ENCODE measurements around the gene PANK2.
"Not testable (repeated sequence)": the region's sequence is repeated elsewhere in the genome, so short reads cannot be mapped to it uniquely, and the experiment has no call there.

Gene PANK2

GRCh38 chr20:3888622-3889488, at the start of gene PANK2:
TSS of gene PANK2 (plus strand) at chr20:3889387.
- in situ Hi-C loops (cut with MboI; ENCODE audit: low sequenced_read_pairs): no loop called here

DNA sequence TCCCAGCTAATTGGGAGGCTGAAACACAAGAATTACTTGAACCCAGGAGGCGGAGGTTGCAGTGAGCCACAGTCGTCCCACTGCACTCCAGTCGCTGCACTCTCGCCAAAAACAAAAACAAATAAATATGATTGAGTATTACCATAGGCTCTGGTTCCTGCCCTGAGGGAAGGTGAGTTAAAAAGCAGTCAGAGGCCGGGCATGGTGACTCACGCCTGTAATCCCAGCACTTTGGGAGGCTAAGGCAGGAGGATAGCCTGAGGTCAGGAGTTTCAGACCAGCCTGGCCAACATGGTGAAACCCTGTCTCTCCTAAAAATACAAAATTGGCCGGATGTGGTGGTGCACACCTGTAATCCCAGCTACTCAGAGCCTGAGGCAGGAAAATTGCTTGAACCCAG, 49.0 kb upstream of the PANK2 start:
- in situ Hi-C loops (cut with MboI; ENCODE audit: low sequenced_read_pairs): not testable (repeated sequence)

- in situ Hi-C loops (cut with MboI; ENCODE audit: low sequenced_read_pairs): no loop called here
These were observed 46.7 kb upstream of the PANK2 start for GRCh38 chr20:3842348-3842930.

- in situ Hi-C loops (cut with MboI; ENCODE audit: low sequenced_read_pairs): no loop called here
These were observed 45.7 kb upstream of the PANK2 start for GRCh38 chr20:3843490-3843889.

GRCh38 chr20:3843990-3844619, 45.1 kb upstream of the PANK2 start:
- in situ Hi-C loops (cut with MboI; ENCODE audit: low sequenced_read_pairs): not testable (repeated sequence)

DNA sequence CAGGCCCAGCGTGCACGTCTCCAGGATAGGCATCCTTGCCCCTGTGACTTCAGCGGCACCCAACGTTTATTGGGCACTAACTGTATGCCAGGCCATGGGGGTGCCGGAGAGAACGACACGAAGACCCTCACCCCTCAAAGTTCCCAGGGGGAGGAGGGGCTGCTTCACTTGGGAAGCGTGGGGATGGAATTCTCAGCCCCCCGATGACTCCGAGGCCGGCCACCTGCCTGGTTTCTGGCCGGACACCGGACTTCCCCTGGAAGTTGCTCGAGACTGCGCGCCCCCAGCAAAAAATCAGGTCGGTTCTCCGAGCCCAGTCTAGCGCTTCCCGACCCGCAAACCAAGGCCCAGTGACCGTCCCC, 42.8 kb upstream of the PANK2 start:
- in situ Hi-C loops (cut with MboI; ENCODE audit: low sequenced_read_pairs): no loop called here

DNA sequence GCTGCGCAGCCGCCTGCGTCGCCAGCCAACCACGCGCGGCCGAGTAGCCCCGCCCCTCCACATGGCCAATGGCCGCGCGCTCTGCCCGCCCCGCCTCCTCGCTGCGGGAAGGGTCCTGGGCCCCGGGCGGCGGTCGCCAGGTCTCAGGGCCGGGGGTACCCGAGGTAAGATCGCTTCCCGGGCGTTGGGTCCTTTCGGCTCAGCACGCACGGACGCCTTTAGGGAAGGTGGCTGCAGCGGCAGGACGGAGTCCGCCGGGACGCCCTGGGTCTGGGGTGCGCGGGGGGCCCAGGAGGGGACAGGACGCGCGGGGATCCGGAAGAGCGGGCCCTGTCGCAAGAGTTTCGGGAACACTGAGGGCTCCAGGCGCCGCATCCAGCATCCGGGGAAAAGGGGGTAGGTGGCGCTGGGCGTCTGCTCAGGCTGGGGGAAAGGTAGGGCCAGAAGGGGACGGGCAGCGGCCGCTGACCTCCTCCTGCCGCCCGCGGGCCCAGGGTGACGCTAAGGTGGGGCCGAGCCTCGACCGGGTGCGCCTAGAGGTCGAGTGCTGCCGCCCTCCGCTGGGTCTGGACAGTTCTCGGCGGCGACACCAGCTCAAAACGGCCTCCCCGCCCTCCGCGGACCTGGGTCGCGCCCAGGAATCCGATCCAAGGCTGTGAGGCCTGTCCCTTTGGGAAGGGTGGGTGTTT, 42.3 kb upstream of the PANK2 start, which contains the start of gene MAVS:
Gene MAVS (plus strand): TSS at position 95 of the 689 bp plus-strand sequence. CDS start 7,791 bp downstream, outside the sequence.
- in situ Hi-C loops (cut with MboI; ENCODE audit: low sequenced_read_pairs): no loop called here

DNA sequence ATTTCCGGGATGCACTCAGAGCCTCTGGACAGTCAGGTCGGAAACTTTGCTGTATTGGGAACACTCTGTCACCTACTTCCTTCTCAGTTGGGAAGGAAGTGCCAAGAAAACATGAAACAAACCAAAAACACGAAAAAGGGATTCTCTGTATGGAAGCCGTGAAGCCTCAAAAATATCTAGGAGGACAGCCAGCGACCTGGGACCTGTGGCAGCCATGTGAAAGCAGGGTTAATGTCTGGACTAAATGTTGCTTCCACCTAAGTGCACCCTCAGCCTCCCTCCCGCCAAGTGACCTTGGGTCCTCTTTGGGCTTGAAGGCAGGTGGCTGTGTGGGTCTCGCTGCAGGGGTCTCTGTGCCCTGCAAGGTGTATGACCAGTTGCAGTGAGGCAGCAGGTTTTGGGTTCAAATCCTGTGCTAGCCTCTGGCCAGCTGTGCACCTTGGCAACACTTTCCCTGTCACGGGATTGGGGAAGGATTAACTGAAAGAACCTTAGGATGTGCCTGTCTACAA, 41.7 kb upstream of the PANK2 start:
- in situ Hi-C loops (cut with MboI; ENCODE audit: low sequenced_read_pairs): no loop called here

GRCh38 chr20:3848565-3848964, 40.6 kb upstream of the PANK2 start:
- in situ Hi-C loops (cut with MboI; ENCODE audit: low sequenced_read_pairs): no loop called here

DNA sequence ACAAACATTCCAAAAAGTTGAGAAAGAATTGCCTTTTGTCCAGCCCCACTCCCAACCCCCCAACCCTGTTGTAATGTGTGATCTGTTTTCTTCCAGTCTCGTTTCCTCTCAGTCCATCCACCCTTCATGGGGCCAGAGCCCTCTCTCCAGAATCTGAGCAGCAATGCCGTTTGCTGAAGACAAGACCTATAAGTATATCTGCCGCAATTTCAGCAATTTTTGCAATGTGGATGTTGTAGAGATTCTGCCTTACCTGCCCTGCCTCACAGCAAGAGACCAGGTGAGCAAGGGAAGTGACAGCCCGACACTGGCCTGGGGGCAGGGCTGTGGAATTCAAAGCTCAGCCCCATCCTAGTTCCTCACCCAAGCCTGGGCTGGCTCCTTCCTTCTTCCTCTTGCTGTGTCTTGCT, 34.7 kb upstream of the PANK2 start:
- in situ Hi-C loops (cut with MboI; ENCODE audit: low sequenced_read_pairs): loop anchor here (10.0 kb wide), 1 partner anchor 70 kb away; the partner anchor contains the start of genes CENPB and SPEF1

GRCh38 chr20:3857405-3857804, 31.8 kb upstream of the PANK2 start:
- in situ Hi-C loops (cut with MboI; ENCODE audit: low sequenced_read_pairs): loop anchor here (10.0 kb wide), 1 partner anchor 73 kb away; the partner anchor contains the start of genes CENPB and SPEF1

DNA sequence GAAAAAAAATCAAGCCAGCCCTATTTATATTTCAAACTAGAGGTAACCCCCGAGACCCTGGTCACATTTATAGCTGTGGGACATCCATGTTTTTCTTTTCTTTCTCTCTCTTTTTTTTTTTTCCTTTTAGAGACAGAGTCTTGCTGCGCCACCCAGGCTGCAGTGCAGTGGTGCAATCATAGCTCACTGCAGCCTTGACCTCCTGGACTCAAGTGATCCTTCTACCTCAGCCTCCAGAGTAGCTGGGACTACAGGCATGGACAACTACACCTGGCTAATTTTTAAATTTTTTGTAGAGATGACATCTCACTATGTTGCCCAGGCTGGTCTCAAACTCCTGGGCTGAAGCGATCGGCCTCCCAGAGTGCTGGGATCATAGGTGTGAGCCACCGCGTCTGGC, 30.5 kb upstream of the PANK2 start:
- in situ Hi-C loops (cut with MboI; ENCODE audit: low sequenced_read_pairs): loop anchor here (10.0 kb wide), 1 partner anchor 74 kb away; the partner anchor contains the start of genes CENPB and SPEF1

DNA sequence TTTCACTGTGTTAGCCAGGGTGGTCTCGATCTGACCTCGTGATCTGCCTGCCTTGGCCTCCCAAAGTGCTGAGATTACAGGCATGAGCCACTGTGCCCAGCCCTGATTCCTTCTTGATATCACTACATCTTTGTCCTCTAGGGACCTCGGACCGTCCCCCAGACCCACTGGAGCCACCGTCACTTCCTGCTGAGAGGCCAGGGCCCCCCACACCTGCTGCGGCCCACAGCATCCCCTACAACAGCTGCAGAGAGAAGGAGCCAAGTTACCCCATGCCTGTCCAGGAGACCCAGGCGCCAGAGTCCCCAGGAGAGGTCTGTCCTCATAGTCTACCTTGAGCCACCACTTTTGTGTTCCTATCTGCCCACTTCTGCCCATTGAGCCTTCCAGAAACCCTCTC, 28.0 kb upstream of the PANK2 start:
- in situ Hi-C loops (cut with MboI; ENCODE audit: low sequenced_read_pairs): no loop called here

DNA sequence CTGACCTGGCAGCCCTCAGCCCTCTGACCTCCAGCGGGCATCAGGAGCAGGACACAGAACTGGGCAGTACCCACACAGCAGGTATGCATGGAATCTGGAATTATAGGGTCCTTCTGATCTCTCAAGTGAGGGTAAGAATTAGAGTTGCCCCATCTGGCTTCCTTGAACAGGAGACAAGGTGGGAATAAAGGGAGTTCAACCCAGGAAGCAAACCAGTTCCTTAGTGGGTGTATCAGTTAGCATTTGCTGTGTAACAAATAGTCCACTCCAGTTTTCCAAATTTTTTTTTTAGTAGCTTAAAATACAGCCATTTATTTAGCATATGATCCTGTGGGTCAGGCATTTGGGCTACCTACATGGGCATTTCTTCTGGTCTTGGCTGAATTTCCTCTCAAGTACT, 26.9 kb upstream of the PANK2 start:
- in situ Hi-C loops (cut with MboI; ENCODE audit: low sequenced_read_pairs): no loop called here

DNA sequence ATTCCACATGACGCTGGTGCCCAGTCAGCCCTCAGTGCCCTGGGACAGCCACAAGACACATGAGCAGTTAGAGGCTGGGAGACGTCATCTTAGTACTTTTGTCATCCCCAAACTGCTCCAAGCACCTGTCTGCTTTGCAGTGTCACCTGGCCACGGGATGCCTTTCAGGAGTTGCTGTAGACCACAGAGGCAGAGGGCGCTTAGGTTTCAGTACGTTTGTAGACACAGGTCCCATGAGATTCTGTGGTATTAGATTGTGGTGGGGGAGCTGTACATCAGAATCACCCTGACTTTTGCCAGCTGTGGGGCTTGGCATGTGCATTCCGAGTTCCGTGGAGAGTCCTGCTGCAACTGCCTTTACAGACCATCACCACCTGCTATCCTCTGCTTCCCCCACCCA, 25.9 kb upstream of the PANK2 start:
- in situ Hi-C loops (cut with MboI; ENCODE audit: low sequenced_read_pairs): no loop called here

GRCh38 chr20:3864518-3864917, 24.7 kb upstream of the PANK2 start:
- in situ Hi-C loops (cut with MboI; ENCODE audit: low sequenced_read_pairs): no loop called here

GRCh38 chr20:3865152-3865886, 23.9 kb upstream of the PANK2 start:
- in situ Hi-C loops (cut with MboI; ENCODE audit: low sequenced_read_pairs): no loop called here

GRCh38 chr20:3865887-3866407, 23.2 kb upstream of the PANK2 start:
- in situ Hi-C loops (cut with MboI; ENCODE audit: low sequenced_read_pairs): no loop called here

- in situ Hi-C loops (cut with MboI; ENCODE audit: low sequenced_read_pairs): no loop called here
These were observed 22.7 kb upstream of the PANK2 start for GRCh38 chr20:3866464-3866863.

DNA sequence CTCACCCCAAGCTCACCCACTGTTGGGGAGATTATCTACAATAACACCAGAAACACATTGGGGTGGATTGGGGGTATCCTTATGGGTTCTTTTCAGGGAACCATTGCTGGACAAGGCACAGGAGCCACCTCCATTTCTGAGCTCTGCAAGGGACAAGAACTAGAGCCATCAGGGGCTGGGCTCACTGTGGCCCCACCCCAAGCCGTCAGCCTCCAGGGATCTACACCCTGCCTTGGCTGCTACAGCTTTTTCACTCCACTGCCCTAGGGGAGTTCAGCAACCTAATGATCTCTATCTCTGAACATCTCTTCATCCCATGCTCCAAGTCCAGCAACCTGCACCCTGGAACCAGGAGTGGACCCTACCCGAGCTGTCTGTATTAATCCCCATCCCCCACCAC, 21.4 kb upstream of the PANK2 start:
- in situ Hi-C loops (cut with MboI; ENCODE audit: low sequenced_read_pairs): no loop called here

Measured in HL-60/S4 (cell line).